HG02798 (cell line): ENCODE measurements around the gene ZNF649.

Experiments used
- ATAC-seq: cut with Tn5 transposase; IDR thresholded peaks from one replicate; pipeline ENCODE4 v1.9.1; 2021; ENCODE audit warnings: mild to moderate bottlenecking; ENCODE audit not compliant: unreplicated experiment, poor library complexity

Gene ZNF649

GRCh38 chr19:51889934-51890333 is 14.9 kb downstream of the ZNF649 start:
- ATAC-seq: no peak

- peak; percentile 68 for ATAC-seq
Measured at GRCh38 chr19:51887522-51888498, 17.0 kb downstream of the ZNF649 start, which contains the start of gene ZNF577. ZNF577 (minus strand) TSS chr19:51887951; CDS start chr19:51880382, 7,569 bp downstream.

- no peak for ATAC-seq
Measured at GRCh38 chr19:51884713-51885112, 20.1 kb downstream of the ZNF649 start.

- ATAC-seq: no peak
Measured at GRCh38 chr19:51882518-51882917, 22.3 kb downstream of the ZNF649 start.

GRCh38 chr19:51873097-51873496 is 31.7 kb downstream of the ZNF649 start:
- ATAC-seq: no peak

- no peak for ATAC-seq
Measured at GRCh38 chr19:51861870-51862622, 42.8 kb downstream of the ZNF649 start.
